HEK293T (cell line): Measurements from ENCODE around the gene RPTOR.

ENCODE experiments used
- ARNT ChIP-seq: fragments of 450-650 bp; IDR thresholded peaks from 2 replicates; pipeline ENCODE4 v1.6.1; 2017; ENCODE audit warnings: mild to moderate bottlenecking
- BHLHE40 ChIP-seq: fragments of 450-650 bp; IDR thresholded peaks from 2 replicates; pipeline ENCODE4 v1.6.1; 2016; ENCODE audit warnings: mild to moderate bottlenecking, moderate library complexity, borderline replicate concordance
- CTBP1 ChIP-seq: fragments of 450-650 bp; IDR thresholded peaks from 2 replicates; pipeline ENCODE4 v1.6.1; 2016; ENCODE audit warnings: borderline replicate concordance
- ELF4 ChIP-seq: fragments of 450-650 bp; IDR thresholded peaks from 2 replicates; pipeline ENCODE4 v1.6.1; 2017; ENCODE audit warnings: antibody characterized with exemption
- FOXA1 ChIP-seq: fragments of 450-650 bp; IDR thresholded peaks from 2 replicates; pipeline ENCODE4 v1.6.1; 2016; ENCODE audit warnings: mild to moderate bottlenecking
- FOXK2 ChIP-seq: fragments of 450-650 bp; IDR thresholded peaks from 2 replicates; pipeline ENCODE4 v1.6.1; 2016; ENCODE audit warnings: mild to moderate bottlenecking
- FOXM1 ChIP-seq: fragments of 450-650 bp; IDR thresholded peaks from 2 replicates; pipeline ENCODE4 v1.6.1; 2017; ENCODE audit warnings: mild to moderate bottlenecking, borderline replicate concordance
- HDGF ChIP-seq: fragments of 450-650 bp; IDR thresholded peaks from 2 replicates; pipeline ENCODE4 v1.6.1; 2017; ENCODE audit warnings: antibody characterized with exemption, borderline replicate concordance
- PKNOX1 ChIP-seq: fragments of 450-650 bp; IDR thresholded peaks from 2 replicates; pipeline ENCODE4 v1.6.1; 2016
- SP1 ChIP-seq: fragments of 450-650 bp; IDR thresholded peaks from 2 replicates; pipeline ENCODE4 v1.6.1; 2017
- SUZ12 ChIP-seq: fragments of 450-650 bp; IDR thresholded peaks from 2 replicates; pipeline ENCODE4 v1.6.1; 2016; ENCODE audit warnings: mild to moderate bottlenecking
- ZNF384 ChIP-seq: fragments of 450-650 bp; IDR thresholded peaks from 2 replicates; pipeline ENCODE4 v1.6.1; 2016

GRCh38 chr17:80778716-80779115 lies 234.1 kb downstream of the RPTOR start:
- no peak for TF ChIP-seq SP1
- no peak for TF ChIP-seq FOXK2
- TF ChIP-seq HDGF = no peak
- no peak for TF ChIP-seq FOXA1
- TF ChIP-seq ARNT = no peak
- TF ChIP-seq SUZ12 = no peak
- no peak for TF ChIP-seq CTBP1
- TF ChIP-seq ZNF384 = no peak
- no peak for TF ChIP-seq BHLHE40
- TF ChIP-seq FOXM1 = no peak
- TF ChIP-seq ELF4 = no peak
- TF ChIP-seq PKNOX1 = no peak
